Coronary artery (tissue), 2 donors: ENCODE measurements around the gene CHTF18.

Experiments used
- DNase-seq: peaks from one replicate; pipeline ENCODE4 v3.0.0-alpha.2; 2017; ENCODE audit warnings: low spot score
- H3K27ac ChIP-seq, 2 donors: fragments of 200-600 bp; sonication (generic); one replicate each; pipeline ENCODE4 v1.5.1; 2016 to 2019
- H3K4me3 ChIP-seq: fragments of 200-600 bp; sonication (generic); 2 replicates; pipeline ENCODE4 v1.5.1; 2016; ENCODE audit warnings: mild to moderate bottlenecking, moderate library complexity
- CTCF ChIP-seq: fragments of 200-600 bp; sonication (generic); IDR thresholded peaks from one replicate; pipeline ENCODE4 v1.5.1; 2019; ENCODE audit warnings: antibody characterized with exemption

The CHTF18 gene

DNA sequence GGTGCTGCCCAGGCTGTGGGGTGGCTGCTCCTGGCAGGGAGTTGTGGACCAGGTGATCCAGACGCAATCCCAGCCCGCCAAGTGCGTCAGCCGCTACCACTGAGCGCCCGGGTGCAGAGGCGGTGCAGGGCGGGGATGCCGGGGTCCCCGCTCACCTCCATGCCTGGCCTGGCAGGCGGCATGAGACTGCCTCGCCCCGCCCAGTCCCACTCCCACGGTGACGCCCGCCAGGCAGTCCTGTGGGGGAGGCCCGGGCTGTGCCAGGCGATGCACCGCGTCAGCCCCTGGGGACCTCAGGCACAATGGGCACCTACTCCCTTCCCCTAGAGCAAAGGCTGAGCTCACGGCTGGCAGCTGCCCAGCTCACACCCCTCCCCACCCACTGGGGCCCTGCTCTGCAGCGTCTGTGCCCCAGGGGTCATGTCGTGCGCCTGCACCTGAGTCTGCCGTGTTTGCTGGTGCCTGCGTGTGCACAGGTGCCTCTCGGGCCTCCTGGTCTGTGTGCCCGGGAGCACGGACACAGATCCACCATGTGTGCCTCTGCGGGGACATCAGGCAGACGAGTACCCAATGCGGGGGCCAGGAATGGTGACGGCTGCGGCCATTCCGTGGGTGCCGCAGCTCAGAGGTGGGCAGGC lies 5.5 kb upstream of the CHTF18 start:
- Histone ChIP-seq H3K27ac (no peak overlapping the region), H3K4me3 (no peak overlapping the region)
- no peak for DNase-seq
- no peak for TF ChIP-seq CTCF

GRCh38 chr16:783404-784161 lies 4.8 kb upstream of the CHTF18 start:
- H3K27ac ChIP-seq: no peak overlapping the region
- TF ChIP-seq CTCF: no peak
- no peak for DNase-seq
- H3K4me3 ChIP-seq: no peak overlapping the region

DNA sequence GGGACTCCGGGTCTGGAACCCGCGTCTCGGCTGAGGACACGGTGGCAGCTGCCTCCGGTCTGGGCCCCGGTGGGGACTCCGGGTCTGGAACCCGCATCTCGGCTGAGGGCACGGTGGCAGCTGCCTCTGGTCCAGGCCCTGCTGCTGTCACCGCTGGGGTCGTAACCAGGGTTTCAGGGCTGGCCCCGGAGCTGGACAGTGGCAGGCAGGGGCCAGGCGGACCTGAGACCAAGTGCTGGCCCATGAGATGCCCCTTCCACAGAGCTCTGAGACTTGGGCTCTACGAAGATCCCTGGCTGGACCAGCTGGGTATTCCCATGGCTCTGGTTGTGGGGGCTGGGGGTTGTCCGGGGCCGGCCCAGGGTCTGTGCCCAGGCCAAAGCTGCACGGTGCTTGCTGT lies 4.0 kb upstream of the CHTF18 start:
- no peak for DNase-seq
- Histone ChIP-seq H3K4me3 (no peak overlapping the region), H3K27ac (no peak overlapping the region)
- no peak for TF ChIP-seq CTCF

- TF ChIP-seq CTCF: peak; percentile 25
- DNase-seq: no peak
- no peak overlapping the region for H3K27ac ChIP-seq
- no peak overlapping the region for H3K4me3 ChIP-seq
Measured at GRCh38 chr16:785563-786535, 2.6 kb upstream of the CHTF18 start.

DNA sequence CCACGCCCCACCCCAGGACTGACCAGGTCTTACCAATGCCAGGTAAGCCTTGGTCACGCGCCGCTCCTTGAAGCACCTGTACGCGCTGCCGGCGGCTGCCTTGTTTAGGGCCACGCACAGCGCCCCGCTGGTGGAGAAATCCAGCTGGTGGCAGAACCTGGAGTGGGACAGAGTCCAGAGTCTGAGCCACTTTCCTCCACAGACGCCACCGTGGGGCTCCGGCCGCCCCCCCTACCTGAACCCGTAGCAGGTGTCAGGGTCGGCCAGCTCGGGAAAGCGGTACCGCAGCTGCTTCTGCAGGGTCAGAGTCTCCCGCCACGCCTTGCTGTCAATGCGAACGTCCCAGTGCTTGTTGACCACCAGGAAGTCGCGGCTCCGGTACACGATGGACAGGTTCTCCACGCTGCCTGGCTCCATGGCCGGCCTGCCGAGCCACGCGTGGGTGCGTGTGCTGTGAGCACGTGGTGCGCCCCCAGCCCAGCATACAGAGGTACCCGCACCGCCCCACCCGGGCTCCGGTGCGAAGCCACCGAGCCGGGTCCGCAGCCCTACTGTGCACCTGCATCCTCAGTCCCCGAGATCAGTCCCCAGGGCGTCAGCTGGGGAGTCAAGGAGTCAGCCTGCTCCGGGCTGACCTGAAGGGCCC lies 976 bp upstream of the CHTF18 start:
- DNase-seq: no peak
- peak overlapping the region in 1 of 2 donors; percentile 54 for H3K27ac ChIP-seq
- TF ChIP-seq CTCF: no peak
- H3K4me3 ChIP-seq: peak overlapping the region; percentile 100

GRCh38 chr16:787978-788398 lies 432 bp upstream of the CHTF18 start, which contains the start of gene RPUSD1:
RPUSD1 (minus strand) TSS chr16:788381; CDS start chr16:787737, 644 bp downstream.
- Histone ChIP-seq H3K4me3 (peak within 1 kb of the TSS; percentile 100), H3K27ac (peak within 1 kb of the TSS; percentile 54 to 85)
- no peak for DNase-seq
- TF ChIP-seq CTCF: no peak
